HEK293 (cell line): ENCODE data around the gene SPATA31C1.
"Not testable (repeated sequence)": the region's sequence is repeated elsewhere in the genome, so short reads cannot be mapped to it uniquely, and the experiment has no call there.

ENCODE experiments used
- CTCF ChIA-PET: fragments of 350-600 bp; formaldehyde crosslinking; extraction: SDS; loops from one replicate; lab custom pipeline; 2021; ENCODE audit warnings: antibody characterized with exemption; lab: Yijun Ruan, JAX
- POLR2A ChIA-PET: fragments of 300-600 bp; formaldehyde crosslinking; extraction: SDS; loops from one replicate; lab custom pipeline; 2020; ENCODE audit warnings: antibody characterized with exemption, inconsistent platforms; lab: Yijun Ruan, JAX
- H3K27ac ChIP-seq: fragments of 200-500 bp; sonication (Bioruptor generic); 2 replicates; pipeline ENCODE4 v1.5.1; 2014; ENCODE audit warnings: low read depth, low read length, control low read depth, inconsistent platforms; ENCODE audit errors: extremely low read depth
- H3K36me3 ChIP-seq, 2 experiments: fragments of 200-500 bp in 1 of 2; sonication (Bioruptor generic) in 1 of 2; 1 replicate in 1 of 2; 2 replicates in 1 of 2; pipeline ENCODE4 v1.5.1; 2014 to 2017; ENCODE audit warnings: inconsistent platforms in 2 of 2, low read length in 2 of 2; ENCODE audit not compliant: control insufficient read depth in 2 of 2, insufficient read depth in 1 of 2
- H3K4me1 ChIP-seq: fragments of 200-500 bp; sonication (Bioruptor generic); 2 replicates; pipeline ENCODE4 v1.5.1; 2014; ENCODE audit warnings: mild to moderate bottlenecking, low read length, inconsistent platforms; ENCODE audit not compliant: control insufficient read depth, insufficient read depth
- H3K4me3 ChIP-seq: 2 replicates; pipeline ENCODE4 v1.5.1; 2011; ENCODE audit warnings: low read depth, mild to moderate bottlenecking, control low read depth, low read length, moderate library complexity
- H3K9me3 ChIP-seq: fragments of 200-500 bp; sonication (Bioruptor generic); 2 replicates; pipeline ENCODE4 v1.5.1; 2014; ENCODE audit warnings: low read depth, low read length, inconsistent platforms; ENCODE audit not compliant: control insufficient read depth, insufficient read depth
- HOXC10 ChIP-seq: sonication (generic); formaldehyde crosslinking; IDR thresholded peaks from 2 replicates; pipeline ENCODE4 v1.8.1; 2023; ENCODE audit warnings: mild to moderate bottlenecking, missing genetic modification reagents
- KLF7 ChIP-seq: fragments of 450-650 bp; formaldehyde crosslinking; IDR thresholded peaks from 2 replicates; pipeline ENCODE4 v1.5.1; 2016; ENCODE audit warnings: missing biosample characterization, missing genetic modification characterization, borderline replicate concordance
- SALL2 ChIP-seq: fragments of 450-650 bp; formaldehyde crosslinking; IDR thresholded peaks from 2 replicates; pipeline ENCODE4 v1.5.0; 2017; ENCODE audit warnings: missing biosample characterization, mild to moderate bottlenecking, missing genetic modification characterization, borderline replicate concordance
- ZEB2 ChIP-seq: fragments of 450-650 bp; formaldehyde crosslinking; IDR thresholded peaks from 2 replicates; pipeline ENCODE4 v1.5.1; 2016; ENCODE audit warnings: missing biosample characterization, missing genetic modification characterization
- ZNF10 ChIP-seq: fragments of 450-650 bp; formaldehyde crosslinking; IDR thresholded peaks from 2 replicates; pipeline ENCODE4 v1.5.1; 2017; ENCODE audit warnings: missing biosample characterization, missing genetic modification characterization
- ZNF16 ChIP-seq: fragments of 450-650 bp; formaldehyde crosslinking; IDR thresholded peaks from 2 replicates; pipeline ENCODE4 v1.5.1; 2016; ENCODE audit warnings: low read depth, missing biosample characterization, missing genetic modification characterization
- ZNF175 ChIP-seq: fragments of 450-650 bp; formaldehyde crosslinking; IDR thresholded peaks from 2 replicates; pipeline ENCODE4 v1.5.1; 2016; ENCODE audit warnings: missing biosample characterization, missing genetic modification characterization
- ZNF202 ChIP-seq: fragments of 450-650 bp; formaldehyde crosslinking; IDR thresholded peaks from 2 replicates; pipeline ENCODE4 v1.5.1; 2016; ENCODE audit warnings: missing biosample characterization, missing genetic modification characterization, borderline replicate concordance
- ZNF350 ChIP-seq: fragments of 450-650 bp; formaldehyde crosslinking; IDR thresholded peaks from 2 replicates; pipeline ENCODE4 v1.5.0; 2017; ENCODE audit warnings: missing biosample characterization, mild to moderate bottlenecking, missing genetic modification characterization
- ZNF404 ChIP-seq: fragments of 450-650 bp; formaldehyde crosslinking; IDR thresholded peaks from 2 replicates; pipeline ENCODE4 v1.5.1; 2017; ENCODE audit warnings: missing biosample characterization, missing genetic modification characterization
- ZNF473 ChIP-seq: fragments of 450-650 bp; formaldehyde crosslinking; IDR thresholded peaks from 2 replicates; pipeline ENCODE4 v1.5.1; 2017; ENCODE audit warnings: missing biosample characterization, missing genetic modification characterization
- ZNF501 ChIP-seq: fragments of 450-650 bp; formaldehyde crosslinking; IDR thresholded peaks from 2 replicates; pipeline ENCODE4 v1.5.1; 2016; ENCODE audit warnings: missing biosample characterization, missing genetic modification characterization
- ZNF76 ChIP-seq: fragments of 450-650 bp; formaldehyde crosslinking; IDR thresholded peaks from 2 replicates; pipeline ENCODE4; 2016; ENCODE audit warnings: low read depth, missing biosample characterization, missing genetic modification characterization, borderline replicate concordance
- ZNF768 ChIP-seq: fragments of 450-650 bp; formaldehyde crosslinking; IDR thresholded peaks from 2 replicates; pipeline ENCODE4 v1.5.1; 2018; ENCODE audit warnings: missing biosample characterization, mild to moderate bottlenecking, missing genetic modification characterization
- ZNF785 ChIP-seq: fragments of 450-650 bp; formaldehyde crosslinking; IDR thresholded peaks from 2 replicates; pipeline ENCODE4 v1.5.1; 2016; ENCODE audit warnings: missing biosample characterization, missing genetic modification characterization
- ZNF843 ChIP-seq: fragments of 450-650 bp; formaldehyde crosslinking; IDR thresholded peaks from 2 replicates; pipeline ENCODE4 v1.5.1; 2016; ENCODE audit warnings: missing biosample characterization, missing genetic modification characterization
- TF ChIP-seq, protein P1 (sequence below): fragments of 450-650 bp; formaldehyde crosslinking; IDR thresholded peaks from 2 replicates; pipeline ENCODE4 v1.5.1; 2016; ENCODE audit warnings: missing biosample characterization, missing genetic modification characterization
- TF ChIP-seq, protein P2 (sequence below): fragments of 450-650 bp; formaldehyde crosslinking; IDR thresholded peaks from 2 replicates; pipeline ENCODE4 v1.5.1; 2016; ENCODE audit warnings: missing biosample characterization, missing genetic modification characterization
- TF ChIP-seq, protein P3 (sequence below): fragments of 450-650 bp; formaldehyde crosslinking; IDR thresholded peaks from 2 replicates; pipeline ENCODE4 v1.5.1; 2016; ENCODE audit warnings: missing biosample characterization, missing genetic modification characterization, low read depth
- TF ChIP-seq, protein P4 (sequence below): fragments of 450-650 bp; formaldehyde crosslinking; IDR thresholded peaks from 2 replicates; pipeline ENCODE4 v1.5.1; 2017; ENCODE audit warnings: missing biosample characterization, missing genetic modification characterization

SPATA31C1 gene

DNA sequence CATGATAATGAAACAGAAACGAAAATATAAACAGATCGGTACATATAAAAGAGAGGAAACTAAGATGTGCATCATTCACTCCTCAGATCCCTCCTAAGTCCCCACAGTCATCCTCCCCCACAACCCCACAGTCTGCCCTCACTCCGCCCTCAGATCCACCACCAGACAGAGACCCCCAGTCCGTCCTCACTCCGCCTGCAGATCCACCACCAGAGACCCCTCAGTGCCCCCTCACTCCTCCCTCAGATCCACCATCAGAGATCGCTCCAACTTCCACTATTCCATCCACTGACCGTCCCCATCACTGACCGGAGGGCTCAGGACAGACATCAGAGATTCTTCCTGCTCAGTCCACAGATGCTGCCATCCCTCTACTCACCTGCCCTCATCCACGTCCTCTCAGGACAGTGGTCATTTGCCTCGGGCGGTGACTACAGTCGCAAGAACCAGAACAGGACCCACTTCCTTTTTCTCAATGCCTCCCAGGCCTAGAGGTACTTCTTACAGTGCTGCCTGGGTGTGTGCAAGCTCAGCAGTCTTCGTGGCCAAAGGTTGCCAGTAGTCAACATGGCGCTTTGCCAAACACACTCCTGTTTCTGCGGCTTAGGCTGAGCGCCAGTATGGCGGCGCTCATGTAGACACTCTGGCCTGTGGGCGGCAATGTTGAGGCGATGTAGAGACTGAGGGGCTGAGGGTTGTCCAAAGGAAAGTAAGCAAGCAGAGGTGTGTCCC lies 8.3 kb upstream of the SPATA31C1 start (continued):
- TF ChIP-seq, protein P1, sequence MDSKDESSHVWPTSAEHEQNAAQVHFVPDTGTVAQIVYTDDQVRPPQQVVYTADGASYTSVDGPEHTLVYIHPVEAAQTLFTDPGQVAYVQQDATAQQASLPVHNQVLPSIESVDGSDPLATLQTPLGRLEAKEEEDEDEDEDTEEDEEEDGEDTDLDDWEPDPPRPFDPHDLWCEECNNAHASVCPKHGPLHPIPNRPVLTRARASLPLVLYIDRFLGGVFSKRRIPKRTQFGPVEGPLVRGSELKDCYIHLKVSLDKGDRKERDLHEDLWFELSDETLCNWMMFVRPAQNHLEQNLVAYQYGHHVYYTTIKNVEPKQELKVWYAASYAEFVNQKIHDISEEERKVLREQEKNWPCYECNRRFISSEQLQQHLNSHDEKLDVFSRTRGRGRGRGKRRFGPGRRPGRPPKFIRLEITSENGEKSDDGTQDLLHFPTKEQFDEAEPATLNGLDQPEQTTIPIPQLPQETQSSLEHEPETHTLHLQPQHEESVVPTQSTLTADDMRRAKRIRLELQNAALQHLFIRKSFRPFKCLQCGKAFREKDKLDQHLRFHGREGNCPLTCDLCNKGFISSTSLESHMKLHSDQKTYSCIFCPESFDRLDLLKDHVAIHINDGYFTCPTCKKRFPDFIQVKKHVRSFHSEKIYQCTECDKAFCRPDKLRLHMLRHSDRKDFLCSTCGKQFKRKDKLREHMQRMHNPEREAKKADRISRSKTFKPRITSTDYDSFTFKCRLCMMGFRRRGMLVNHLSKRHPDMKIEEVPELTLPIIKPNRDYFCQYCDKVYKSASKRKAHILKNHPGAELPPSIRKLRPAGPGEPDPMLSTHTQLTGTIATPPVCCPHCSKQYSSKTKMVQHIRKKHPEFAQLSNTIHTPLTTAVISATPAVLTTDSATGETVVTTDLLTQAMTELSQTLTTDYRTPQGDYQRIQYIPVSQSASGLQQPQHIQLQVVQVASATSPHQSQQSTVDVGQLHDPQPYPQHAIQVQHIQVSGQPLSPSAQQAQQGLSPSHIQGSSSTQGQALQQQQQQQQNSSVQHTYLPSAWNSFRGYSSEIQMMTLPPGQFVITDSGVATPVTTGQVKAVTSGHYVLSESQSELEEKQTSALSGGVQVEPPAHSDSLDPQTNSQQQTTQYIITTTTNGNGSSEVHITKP: no peak
- TF ChIP-seq ZNF768 (tag by site-specific recombination) (no peak), ZNF350 (tag by site-specific recombination) (no peak), ZNF501 (tag by site-specific recombination) (no peak), ZNF202 (tag by site-specific recombination) (no peak), SALL2 (no peak), KLF7 (tag by site-specific recombination) (no peak), ZNF10 (tag by site-specific recombination) (no peak), ZNF16 (tag by site-specific recombination) (no peak)

DNA sequence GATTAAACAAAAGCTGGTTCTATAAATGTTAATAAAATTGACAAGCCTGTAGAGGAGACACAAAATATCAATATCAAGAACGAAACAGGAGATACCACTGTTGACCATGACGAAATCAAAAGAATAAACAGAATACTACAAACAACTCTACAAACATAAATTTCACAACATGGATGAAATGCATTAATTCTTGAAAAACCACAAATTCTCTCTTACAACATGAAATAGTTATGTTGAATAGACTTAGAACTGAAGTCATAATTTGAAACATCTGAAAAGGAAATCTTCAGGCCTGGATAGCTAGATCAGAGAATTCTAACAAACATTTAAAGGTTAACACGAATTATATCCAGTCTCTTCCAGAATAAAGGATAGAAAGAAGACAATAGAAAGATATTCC lies 6.9 kb upstream of the SPATA31C1 start:
- H3K9me3 ChIP-seq: no peaks in the 10 kb centered on the region
- no peaks in the 10 kb centered on the region for H3K36me3 ChIP-seq
- H3K4me3 ChIP-seq: no peak overlapping the region
- no peak overlapping the region for H3K27ac ChIP-seq
- H3K4me1 ChIP-seq: no peaks in the 10 kb centered on the region
- TF ChIP-seq ZNF76 (tag by site-specific recombination): no peak
- TF ChIP-seq ZNF175: no peak
- TF ChIP-seq ZNF785: no peak
- TF ChIP-seq ZNF473: no peak
- TF ChIP-seq, protein P2, sequence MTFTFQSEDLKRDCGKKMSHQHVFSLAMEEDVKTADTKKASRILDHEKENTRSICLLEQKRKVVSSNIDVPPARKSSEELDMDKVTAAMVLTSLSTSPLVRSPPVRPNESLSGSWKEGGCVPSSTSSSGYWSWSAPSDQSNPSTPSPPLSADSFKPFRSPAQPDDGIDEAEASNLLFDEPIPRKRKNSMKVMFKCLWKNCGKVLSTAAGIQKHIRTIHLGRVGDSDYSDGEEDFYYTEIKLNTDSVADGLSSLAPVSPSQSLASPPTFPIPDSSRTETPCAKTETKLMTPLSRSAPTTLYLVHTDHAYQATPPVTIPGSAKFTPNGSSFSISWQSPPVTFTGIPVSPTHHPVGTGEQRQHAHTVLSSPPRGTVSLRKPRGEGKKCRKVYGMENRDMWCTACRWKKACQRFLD (tag by site-specific recombination): no peak
- TF ChIP-seq ZNF404 (tag by site-specific recombination): no peak
- no peak for TF ChIP-seq ZNF843
- TF ChIP-seq, protein P3, sequence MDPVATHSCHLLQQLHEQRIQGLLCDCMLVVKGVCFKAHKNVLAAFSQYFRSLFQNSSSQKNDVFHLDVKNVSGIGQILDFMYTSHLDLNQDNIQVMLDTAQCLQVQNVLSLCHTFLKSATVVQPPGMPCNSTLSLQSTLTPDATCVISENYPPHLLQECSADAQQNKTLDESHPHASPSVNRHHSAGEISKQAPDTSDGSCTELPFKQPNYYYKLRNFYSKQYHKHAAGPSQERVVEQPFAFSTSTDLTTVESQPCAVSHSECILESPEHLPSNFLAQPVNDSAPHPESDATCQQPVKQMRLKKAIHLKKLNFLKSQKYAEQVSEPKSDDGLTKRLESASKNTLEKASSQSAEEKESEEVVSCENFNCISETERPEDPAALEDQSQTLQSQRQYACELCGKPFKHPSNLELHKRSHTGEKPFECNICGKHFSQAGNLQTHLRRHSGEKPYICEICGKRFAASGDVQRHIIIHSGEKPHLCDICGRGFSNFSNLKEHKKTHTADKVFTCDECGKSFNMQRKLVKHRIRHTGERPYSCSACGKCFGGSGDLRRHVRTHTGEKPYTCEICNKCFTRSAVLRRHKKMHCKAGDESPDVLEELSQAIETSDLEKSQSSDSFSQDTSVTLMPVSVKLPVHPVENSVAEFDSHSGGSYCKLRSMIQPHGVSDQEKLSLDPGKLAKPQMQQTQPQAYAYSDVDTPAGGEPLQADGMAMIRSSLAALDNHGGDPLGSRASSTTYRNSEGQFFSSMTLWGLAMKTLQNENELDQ (tag by site-specific recombination): no peak
- TF ChIP-seq, protein P4, sequence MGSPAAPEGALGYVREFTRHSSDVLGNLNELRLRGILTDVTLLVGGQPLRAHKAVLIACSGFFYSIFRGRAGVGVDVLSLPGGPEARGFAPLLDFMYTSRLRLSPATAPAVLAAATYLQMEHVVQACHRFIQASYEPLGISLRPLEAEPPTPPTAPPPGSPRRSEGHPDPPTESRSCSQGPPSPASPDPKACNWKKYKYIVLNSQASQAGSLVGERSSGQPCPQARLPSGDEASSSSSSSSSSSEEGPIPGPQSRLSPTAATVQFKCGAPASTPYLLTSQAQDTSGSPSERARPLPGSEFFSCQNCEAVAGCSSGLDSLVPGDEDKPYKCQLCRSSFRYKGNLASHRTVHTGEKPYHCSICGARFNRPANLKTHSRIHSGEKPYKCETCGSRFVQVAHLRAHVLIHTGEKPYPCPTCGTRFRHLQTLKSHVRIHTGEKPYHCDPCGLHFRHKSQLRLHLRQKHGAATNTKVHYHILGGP (tag by site-specific recombination): no peak
- no peak for TF ChIP-seq ZEB2
- no peak for TF ChIP-seq HOXC10 (CRISPR knock-in tag)
- CTCF ChIA-PET: no interaction called here
- POLR2A ChIA-PET: no interaction called here

DNA sequence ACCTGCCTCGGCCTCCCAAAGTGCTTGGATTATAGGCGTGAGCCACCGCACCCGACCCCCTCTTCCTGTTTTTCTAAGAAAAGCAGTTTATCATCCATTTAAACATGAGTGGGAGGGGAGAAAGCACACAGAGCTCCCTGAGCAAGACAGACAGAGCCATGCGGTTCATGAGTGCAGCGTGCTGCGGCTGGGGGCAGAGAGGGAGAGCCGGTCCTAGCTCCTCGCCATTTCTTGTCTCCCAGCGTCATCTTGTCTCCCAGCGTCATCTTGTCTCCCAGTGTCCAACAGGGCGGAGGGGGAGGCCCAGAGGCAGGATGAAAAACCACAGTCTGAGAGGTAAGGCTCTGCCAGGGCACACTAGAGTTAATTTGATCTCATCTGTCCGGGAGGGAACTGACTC lies 1.3 kb downstream of the SPATA31C1 start:
- H3K36me3 ChIP-seq, H3K4me1 ChIP-seq, H3K4me3 ChIP-seq, H3K9me3 ChIP-seq, POLR2A ChIA-PET, H3K27ac ChIP-seq: not testable (repeated sequence)
- CTCF ChIA-PET: interaction anchor here (0.6 kb wide), 1 partner anchor 1164 kb away, joined by 3 read pairs; no protein-coding TSS in a partner anchor

DNA sequence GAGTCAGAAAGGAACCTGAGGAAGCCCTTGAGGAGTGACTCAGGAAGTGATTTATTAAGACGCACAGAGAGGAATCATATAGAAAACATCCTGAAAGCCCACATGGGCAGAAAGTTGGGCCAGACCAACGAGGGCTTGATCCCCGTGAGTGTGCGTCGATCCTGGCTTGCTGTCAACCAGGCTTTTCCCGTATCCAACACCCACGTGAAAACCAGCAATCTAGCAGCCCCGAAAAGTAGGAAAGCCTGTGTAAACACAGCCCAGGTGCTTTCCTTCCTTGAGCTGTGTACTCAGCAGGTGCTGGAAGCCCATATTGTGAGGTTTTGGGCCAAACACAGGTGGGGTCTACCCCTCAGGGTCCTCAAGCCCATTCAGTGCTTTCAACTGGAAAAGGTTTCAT lies 3.8 kb downstream of the SPATA31C1 start:
- H3K9me3 ChIP-seq, POLR2A ChIA-PET, H3K36me3 ChIP-seq, CTCF ChIA-PET, H3K4me1 ChIP-seq, H3K27ac ChIP-seq, H3K4me3 ChIP-seq: not testable (repeated sequence)

DNA sequence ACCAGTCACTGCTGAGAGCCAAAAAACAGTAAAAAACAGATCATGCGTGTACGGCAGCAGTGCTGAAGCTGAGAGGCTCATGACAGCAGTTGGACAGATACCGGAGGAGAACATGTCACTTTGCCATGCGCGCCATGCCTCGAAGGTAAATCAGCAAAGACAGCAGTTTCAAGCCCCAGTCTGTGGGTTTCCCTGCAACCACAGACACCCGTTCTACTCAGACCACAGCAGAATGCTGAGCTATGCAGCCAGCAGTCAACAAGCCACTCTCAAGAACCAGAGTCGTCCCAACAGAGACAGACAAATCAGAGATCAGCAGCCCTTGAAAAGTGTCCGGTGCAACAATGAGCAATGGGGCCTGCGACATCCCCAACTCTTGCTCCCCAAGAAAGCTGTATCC lies 5.2 kb downstream of the SPATA31C1 start:
- H3K9me3 ChIP-seq, CTCF ChIA-PET, H3K4me1 ChIP-seq, H3K4me3 ChIP-seq, POLR2A ChIA-PET, H3K27ac ChIP-seq, H3K36me3 ChIP-seq: not testable (repeated sequence)
